ENCODE data around the gene SOX10.

The SOX10 gene

GRCh38 chr22:37983860-37984791, at the start of gene SOX10:
Gene SOX10, minus strand, starts transcription at chr22:37984555. Its CDS starts 771 bp downstream, at chr22:37983784.
- DNase-seq: no peak

GRCh38 chr22:38033522-38034277, 49.3 kb upstream of the SOX10 start:
- DNase-seq: no peak

- no peak for DNase-seq
Observed at GRCh38 chr22:38032681-38033521, 48.5 kb upstream of the SOX10 start.

- no peak for DNase-seq
Observed at GRCh38 chr22:38031491-38031890, 47.1 kb upstream of the SOX10 start.

- no peak for DNase-seq
Observed at GRCh38 chr22:38030311-38031133, 46.2 kb upstream of the SOX10 start.

- no peak for DNase-seq
Observed at GRCh38 chr22:38029901-38030300, 45.5 kb upstream of the SOX10 start.

GRCh38 chr22:38029370-38029769, 45.0 kb upstream of the SOX10 start:
- DNase-seq: no peak

- no peak for DNase-seq
Observed at GRCh38 chr22:38028344-38029130, 44.2 kb upstream of the SOX10 start.

- no peak for DNase-seq
Observed at GRCh38 chr22:38027487-38027886, 43.1 kb upstream of the SOX10 start.

GRCh38 chr22:38026130-38027111, 42.1 kb upstream of the SOX10 start:
- no peak for DNase-seq

GRCh38 chr22:38025514-38025913, 41.2 kb upstream of the SOX10 start:
- no peak for DNase-seq

- no peak for DNase-seq
Observed at GRCh38 chr22:38023045-38023444, 38.7 kb upstream of the SOX10 start.

- DNase-seq: no peak
Observed at GRCh38 chr22:38021206-38021605, 36.9 kb upstream of the SOX10 start.

- no peak for DNase-seq
Observed at GRCh38 chr22:38018938-38019827, 34.8 kb upstream of the SOX10 start.

GRCh38 chr22:38017939-38018885, 33.9 kb upstream of the SOX10 start:
- no peak for DNase-seq

- DNase-seq: no peak
Observed at GRCh38 chr22:38017272-38017920, 33.0 kb upstream of the SOX10 start.

Measured in stimulated activated CD4-positive, alpha-beta T cell treated with anti-CD3 and anti-CD28 coated beads, Interleukin-2, amount 100 ng/mL, for 48 hours (primary cell).